ENCODE measurements around the gene FAM72C. TPM values are rescaled to one million over a fixed set of nuclear protein-coding genes. Genes with fewer than 3 reads are reported as not detected.
"Not testable (repeated sequence)": the region's sequence is repeated elsewhere in the genome, so short reads cannot be mapped to it uniquely, and the experiment has no call there.

Gene FAM72C
- total and polyA plus RNA-seq, 2 of the 8 experiments (the other 6 are each of a cell fraction or from before 2014, with no cell fraction given): 1.9 to 6.3 TPM

DNA sequence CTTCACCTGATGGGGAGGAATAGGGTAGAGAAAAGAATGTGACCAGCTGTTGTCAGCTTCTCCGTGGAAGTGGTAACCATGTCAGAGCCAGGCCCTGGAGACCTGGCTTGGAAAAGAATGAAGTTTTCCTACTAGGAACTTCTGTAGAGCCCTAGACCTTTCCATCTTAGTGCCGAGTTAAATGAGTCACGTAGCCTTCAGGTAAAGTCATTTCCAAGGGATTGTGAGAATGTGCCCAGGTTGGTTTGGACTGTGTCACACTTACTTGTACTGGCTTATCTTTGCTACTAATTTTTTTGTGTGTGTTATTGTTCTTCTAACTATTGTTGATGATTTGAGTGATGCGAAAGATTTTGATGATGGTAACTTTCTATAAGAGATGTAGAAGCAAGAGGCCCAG lies 42.3 kb upstream of the FAM72C start:
- CTCF ChIA-PET (ENCODE audit: partially characterized antibody); H3K18ac ChIP-seq (ENCODE audit: extremely low read depth, low read length); H3K79me1 ChIP-seq (ENCODE audit: low read depth, low read length); H4K8ac ChIP-seq (ENCODE audit: extremely low read depth, insufficient read depth, low read length); H2AK5ac ChIP-seq (ENCODE audit: low read depth, low read length); H4K20me1 ChIP-seq (replicated peaks in 1 of 2; ENCODE audit: control insufficient read depth in 1 of 2, insufficient read depth in 2 of 2, low read length in 2 of 2); H3K4me1 ChIP-seq (replicated peaks in 1 of 4; ENCODE audit: control insufficient read depth in 3 of 4, insufficient read depth in 4 of 4, low read length in 3 of 4); H4K91ac ChIP-seq (replicated peaks; ENCODE audit: insufficient read length, low read length); H2BK5ac ChIP-seq (ENCODE audit: low read depth, low read length); H3K27ac ChIP-seq (ENCODE audit: low read depth, low read length); H3K4ac ChIP-seq (replicated peaks; ENCODE audit: insufficient read length, low read depth, low read length); H3K79me2 ChIP-seq (ENCODE audit: control insufficient read depth in 1 of 2, insufficient read depth in 2 of 2, low read length in 2 of 2); H3K23me2 ChIP-seq (ENCODE audit: low read depth, low read length); H3K4me2 ChIP-seq (ENCODE audit: insufficient read depth in 1 of 2, low read depth in 2 of 2, low read length in 2 of 2); H3K4me3 ChIP-seq (ENCODE audit: extremely low read depth in 1 of 4, insufficient read depth in 2 of 4, low read depth in 3 of 4, low read length in 4 of 4); H3K9ac ChIP-seq (replicated peaks in 1 of 4; ENCODE audit: extremely low read depth in 1 of 4, low read depth in 3 of 4, low read length in 3 of 4); H2BK15ac ChIP-seq (ENCODE audit: low read length); H3K14ac ChIP-seq (ENCODE audit: insufficient read length); FAIRE-seq; H2BK120ac ChIP-seq (replicated peaks; ENCODE audit: low read depth, low read length); H3K56ac ChIP-seq (replicated peaks; ENCODE audit: insufficient read length, low read depth, low read length); H2BK12ac ChIP-seq (ENCODE audit: low read depth, low read length); H2AFZ ChIP-seq (ENCODE audit: low read length); POLR2A ChIA-PET (ENCODE audit: partially characterized antibody); H3K23ac ChIP-seq (ENCODE audit: insufficient read length); H3K9me3 ChIP-seq (ENCODE audit: insufficient read depth in 2 of 2, low read depth in 1 of 2, low read length in 1 of 2); H2BK20ac ChIP-seq (ENCODE audit: low read length); H3K27me3 ChIP-seq (replicated peaks in 1 of 4; ENCODE audit: control insufficient read depth in 3 of 4, extremely low read depth in 1 of 4, insufficient read depth in 3 of 4, low read length in 3 of 4); H4K5ac ChIP-seq (ENCODE audit: insufficient read length, low read depth, low read length); DNase-seq (ENCODE audit: low read depth in 1 of 2, low spot score in 2 of 2); H3K36me3 ChIP-seq (ENCODE audit: control insufficient read depth in 2 of 4, insufficient read depth in 4 of 4, low read length in 3 of 4): not testable (repeated sequence)
- WGBS, 2 experiments (ENCODE audit: extremely low coverage in 1 of 2, insufficient coverage in 1 of 2, insufficient read length in 1 of 2, insufficient replicate concordance in 2 of 2, low coverage in 1 of 2, low lambda C conversion rate in 2 of 2, missing lambda C conversion rate in 1 of 2): no CpG with 5 or more reads among the region's 4 CpGs

DNA sequence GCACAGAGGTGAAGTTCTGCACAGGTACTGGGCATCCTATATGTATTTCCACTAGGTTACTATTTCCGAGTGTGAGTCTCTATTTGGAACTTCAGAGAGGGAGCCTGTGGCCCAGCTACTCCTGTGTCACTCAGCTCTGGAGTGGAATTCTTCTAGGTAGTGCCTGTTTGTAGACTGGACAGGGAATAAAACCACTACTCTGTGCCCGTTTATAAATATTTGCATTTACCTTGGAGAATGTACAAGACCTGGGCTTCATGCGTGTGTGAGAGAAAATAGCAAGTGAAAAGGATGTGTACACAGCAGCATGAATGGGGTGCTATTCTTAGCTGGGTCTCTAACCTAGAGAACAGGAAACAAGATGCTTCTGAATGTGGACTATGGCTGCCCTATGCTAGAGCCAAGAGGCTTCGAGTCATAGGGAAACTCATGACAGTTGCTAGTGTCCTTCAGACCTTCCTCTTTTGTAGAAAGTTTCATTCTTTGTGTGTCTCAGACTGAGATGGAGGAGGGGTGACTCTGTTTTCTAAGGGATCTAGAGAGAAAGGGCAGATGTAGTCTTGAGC lies 40.5 kb upstream of the FAM72C start:
- H3K27me3 ChIP-seq (replicated peaks in 1 of 4; ENCODE audit: control insufficient read depth in 3 of 4, extremely low read depth in 1 of 4, insufficient read depth in 3 of 4, low read length in 3 of 4); POLR2A ChIA-PET (ENCODE audit: partially characterized antibody); H4K5ac ChIP-seq (ENCODE audit: insufficient read length, low read depth, low read length); H4K20me1 ChIP-seq (replicated peaks in 1 of 2; ENCODE audit: control insufficient read depth in 1 of 2, insufficient read depth in 2 of 2, low read length in 2 of 2); H3K14ac ChIP-seq (ENCODE audit: insufficient read length); CTCF ChIA-PET (ENCODE audit: partially characterized antibody); H2BK20ac ChIP-seq (ENCODE audit: low read length); H3K23me2 ChIP-seq (ENCODE audit: low read depth, low read length); H3K4ac ChIP-seq (replicated peaks; ENCODE audit: insufficient read length, low read depth, low read length); H3K23ac ChIP-seq (ENCODE audit: insufficient read length); H2BK5ac ChIP-seq (ENCODE audit: low read depth, low read length); H3K4me3 ChIP-seq (ENCODE audit: extremely low read depth in 1 of 4, insufficient read depth in 2 of 4, low read depth in 3 of 4, low read length in 4 of 4); H2BK15ac ChIP-seq (ENCODE audit: low read length); H3K9me3 ChIP-seq (ENCODE audit: insufficient read depth in 2 of 2, low read depth in 1 of 2, low read length in 1 of 2); DNase-seq (ENCODE audit: low read depth in 1 of 2, low spot score in 2 of 2); H3K27ac ChIP-seq (ENCODE audit: low read depth, low read length); H2AK5ac ChIP-seq (ENCODE audit: low read depth, low read length); H3K79me1 ChIP-seq (ENCODE audit: low read depth, low read length); H3K9ac ChIP-seq (replicated peaks in 1 of 4; ENCODE audit: extremely low read depth in 1 of 4, low read depth in 3 of 4, low read length in 3 of 4); H3K56ac ChIP-seq (replicated peaks; ENCODE audit: insufficient read length, low read depth, low read length); H3K18ac ChIP-seq (ENCODE audit: extremely low read depth, low read length); H3K4me1 ChIP-seq (replicated peaks in 1 of 4; ENCODE audit: control insufficient read depth in 3 of 4, insufficient read depth in 4 of 4, low read length in 3 of 4); H2AFZ ChIP-seq (ENCODE audit: low read length); H4K8ac ChIP-seq (ENCODE audit: extremely low read depth, insufficient read depth, low read length); H2BK120ac ChIP-seq (replicated peaks; ENCODE audit: low read depth, low read length); H4K91ac ChIP-seq (replicated peaks; ENCODE audit: insufficient read length, low read length); H2BK12ac ChIP-seq (ENCODE audit: low read depth, low read length); H3K36me3 ChIP-seq (ENCODE audit: control insufficient read depth in 2 of 4, insufficient read depth in 4 of 4, low read length in 3 of 4); H3K79me2 ChIP-seq (ENCODE audit: control insufficient read depth in 1 of 2, insufficient read depth in 2 of 2, low read length in 2 of 2); H3K4me2 ChIP-seq (ENCODE audit: insufficient read depth in 1 of 2, low read depth in 2 of 2, low read length in 2 of 2); FAIRE-seq: not testable (repeated sequence)
- no CpG with 5 or more reads among the region's 4 CpGs for WGBS, 2 experiments (ENCODE audit: extremely low coverage in 1 of 2, insufficient coverage in 1 of 2, insufficient read length in 1 of 2, insufficient replicate concordance in 2 of 2, low coverage in 1 of 2, low lambda C conversion rate in 2 of 2, missing lambda C conversion rate in 1 of 2)
